Panc1 (cell line): ENCODE data around the gene APPL2. TPM values are rescaled to one million over a fixed set of nuclear protein-coding genes. Genes with fewer than 3 reads are reported as not detected.

ENCODE experiments used
- ATAC-seq: fragments of 200-7000 bp; cut with Tn5 transposase; 2 replicates; pipeline ENCODE4 v1.9.1; 2020; ENCODE audit warnings: mild to moderate bottlenecking, moderate library complexity
- BruUV-seq: library from RNA; stranded (reverse); fragments of 400-500 nt; replicated peaks from 2 replicates; lab custom pipeline; 2021; lab: Mats Ljungman, UMichigan
- CTCF ChIA-PET: fragments of 300-600 bp; sonication (Branson Sonifier 250); formaldehyde crosslinking; loops from one replicate; lab custom pipeline; 2022; ENCODE audit warnings: antibody characterized with exemption; lab: Charles Lee
- POLR2A ChIA-PET: fragments of 300-600 bp; sonication (Branson Sonifier 250); formaldehyde crosslinking; loops from one replicate; lab custom pipeline; 2022; ENCODE audit warnings: antibody characterized with exemption; lab: Charles Lee
- DNase-seq: peaks from one replicate; pipeline ENCODE4 v3.0.0-alpha.2; 2010; ENCODE audit warnings: low read depth, low spot score
- H3K27ac ChIP-seq: 2 replicates; pipeline ENCODE4 v1.5.1; 2011; ENCODE audit warnings: mild to moderate bottlenecking, low read length, inconsistent platforms
- H3K27me3 ChIP-seq: fragments of 200-500 bp; sonication (Bioruptor generic); 2 replicates; pipeline ENCODE4 v1.6.0; 2014; ENCODE audit warnings: low read length, inconsistent platforms; ENCODE audit not compliant: control insufficient read depth, insufficient read depth
- H3K36me3 ChIP-seq: fragments of 200-500 bp; sonication (Bioruptor generic); 2 replicates; pipeline ENCODE4 v1.5.1; 2014; ENCODE audit warnings: inconsistent platforms, mild to moderate bottlenecking, low read length, moderate library complexity; ENCODE audit not compliant: control insufficient read depth, insufficient read depth
- H3K4me1 ChIP-seq: 2 replicates; pipeline ENCODE4 v1.5.1; 2011; ENCODE audit warnings: inconsistent platforms, mild to moderate bottlenecking, low read length, moderate library complexity; ENCODE audit not compliant: control insufficient read depth, insufficient read depth
- H3K4me3 ChIP-seq, 2 experiments: 2 replicates each; pipeline ENCODE4 v1.5.1; 2011 to 2012; ENCODE audit warnings: low read depth in 2 of 2, low read length in 2 of 2, mild to moderate bottlenecking in 2 of 2, inconsistent platforms in 1 of 2, moderate library complexity in 1 of 2
- H3K9me3 ChIP-seq: fragments of 200-500 bp; sonication (Bioruptor generic); 2 replicates; pipeline ENCODE4 v1.5.1; 2014; ENCODE audit warnings: low read depth, mild to moderate bottlenecking, inconsistent platforms, low read length, moderate library complexity; ENCODE audit not compliant: control insufficient read depth, insufficient read depth
- CTCF ChIP-seq: fragments of 450-650 bp; IDR thresholded peaks from 2 replicates; pipeline ENCODE4 v1.5.1; 2017; ENCODE audit warnings: mild to moderate bottlenecking
- POLR2AphosphoS5 ChIP-seq: IDR thresholded peaks from 2 replicates; pipeline ENCODE4 v1.6.1; 2012; ENCODE audit warnings: mild to moderate bottlenecking, low read depth, low read length, moderate library complexity
- REST ChIP-seq, 2 experiments: IDR thresholded peaks; 2 replicates each; pipeline ENCODE4 v1.6.1; 2011 to 2012; ENCODE audit warnings: low read depth in 2 of 2, control low read depth in 1 of 2, low read length in 1 of 2, mild to moderate bottlenecking in 1 of 2, moderate library complexity in 1 of 2; ENCODE audit not compliant: insufficient read depth in 1 of 2
- SIN3A ChIP-seq: IDR thresholded peaks from 2 replicates; pipeline ENCODE4 v1.6.1; 2012; ENCODE audit warnings: low read depth, mild to moderate bottlenecking, low read length, moderate library complexity, borderline replicate concordance; ENCODE audit not compliant: insufficient read depth
- TCF7L2 ChIP-seq: IDR thresholded peaks from 2 replicates; pipeline ENCODE4 v1.6.1; 2011; ENCODE audit warnings: mild to moderate bottlenecking, low read depth, low read length, inconsistent platforms
- in situ Hi-C: cut with HindIII; loops from 2 replicates; pipeline ENCODE4 v1.10.0; 2016; ENCODE audit warnings: low sequenced_read_pairs, low pct_unique_long_range_greater_than_20kb
- intact Hi-C: fragments of 100-400 bp; cut with micrococcal nuclease; formaldehyde crosslinking; loops from one replicate; pipeline ENCODE4 v1.10.0; 2022; ENCODE audit not compliant: unreplicated experiment
- total RNA-seq: library from RNA; stranded (reverse); gene quantifications from one replicate; pipeline ENCODE4 v1.2.1, GENCODE V29; 2021; ENCODE audit not compliant: unreplicated experiment

Gene APPL2
- total RNA-seq, 1 experiment from 2014 or later, result 21.2 TPM

GRCh38 chr12:105229371-105229770 lies 6.6 kb downstream of the APPL2 start:
- peaks cover 3% of the 10 kb centered on the region; the same call in 1 of the 2 replicates for H3K4me1 ChIP-seq
- H3K9me3 ChIP-seq, result no peaks in the 10 kb centered on the region
- intact Hi-C loops, result no loop called here
- BruUV-seq, result no TSS peak
- CTCF ChIA-PET, result no interaction called here
- in situ Hi-C loops, result no loop called here
- H3K36me3 ChIP-seq, result peaks cover 2% of the 10 kb centered on the region; the same call in 1 of the 2 replicates
- no peak overlapping the region for H3K27ac ChIP-seq
- no peaks in the 10 kb centered on the region for H3K27me3 ChIP-seq
- ATAC-seq (no peak), DNase-seq (no peak)
- no peak for TF ChIP-seq POLR2AphosphoS5
- no peak for TF ChIP-seq REST (IDR thresholded peaks at IDR 0.05; ENCODE audit: insufficient read depth in 1 of 2, low read depth in 2 of 2, low read length in 1 of 2)
- TF ChIP-seq SIN3A, result no peak
- no peak for TF ChIP-seq TCF7L2
- TF ChIP-seq CTCF, result no peak
- POLR2A ChIA-PET, result no interaction called here
- no peak overlapping the region for H3K4me3 ChIP-seq

GRCh38 chr12:105228966-105229365 lies 7.0 kb downstream of the APPL2 start:
- DNase-seq, result no peak
- no peak overlapping the region for H3K4me3 ChIP-seq
- H3K4me1 ChIP-seq, result no peaks in the 10 kb centered on the region
- no peak overlapping the region for H3K27ac ChIP-seq
- intact Hi-C loops (no loop called here), in situ Hi-C loops (no loop called here)
- ATAC-seq, result no peak
- H3K9me3 ChIP-seq, result no peaks in the 10 kb centered on the region
- no peak for TF ChIP-seq CTCF
- TF ChIP-seq SIN3A, result no peak
- TF ChIP-seq POLR2AphosphoS5, result no peak
- no peak for TF ChIP-seq TCF7L2
- no peak for TF ChIP-seq REST (IDR thresholded peaks at IDR 0.05; ENCODE audit: insufficient read depth in 1 of 2, low read depth in 2 of 2, low read length in 1 of 2)
- H3K27me3 ChIP-seq, result no peaks in the 10 kb centered on the region
- ChIA-PET CTCF (no interaction called here), POLR2A (no interaction called here)
- H3K36me3 ChIP-seq, result peaks cover 2% of the 10 kb centered on the region; the same call in 1 of the 2 replicates
- no TSS peak for BruUV-seq
